NCI-H2196 (cell line): ENCODE data around the gene FNDC5.

Experiments used
- DNase-seq: peaks from one replicate; lab custom pipeline; 2025; ENCODE audit not compliant: unreplicated experiment; lab: John Stamatoyannopoulos, UW

The FNDC5 gene

GRCh38 chr1:32884726-32885125 is 14.0 kb upstream of the FNDC5 start:
- no peak for DNase-seq

- DNase-seq = no peak
Observed at GRCh38 chr1:32884032-32884372, 13.3 kb upstream of the FNDC5 start.

GRCh38 chr1:32883338-32884031 is 12.8 kb upstream of the FNDC5 start:
- DNase-seq = no peak

GRCh38 chr1:32881871-32882850 is 11.4 kb upstream of the FNDC5 start:
- DNase-seq = peak; percentile 16

- no peak for DNase-seq
Observed at GRCh38 chr1:32881291-32881690, 10.6 kb upstream of the FNDC5 start.

GRCh38 chr1:32878637-32879041 is 7.9 kb upstream of the FNDC5 start:
- no peak for DNase-seq

- peak; percentile 28 for DNase-seq
Observed at GRCh38 chr1:32878183-32878582, 7.5 kb upstream of the FNDC5 start.

GRCh38 chr1:32877211-32878110 is 6.7 kb upstream of the FNDC5 start:
- DNase-seq = no peak

- DNase-seq = peak; percentile 69
Observed at GRCh38 chr1:32876341-32877210, 5.9 kb upstream of the FNDC5 start.

- no peak for DNase-seq
Observed at GRCh38 chr1:32874860-32875752, 4.4 kb upstream of the FNDC5 start.

GRCh38 chr1:32873484-32873883 is 2.8 kb upstream of the FNDC5 start:
- DNase-seq = no peak

- no peak for DNase-seq
Observed at GRCh38 chr1:32872192-32872460, 1.4 kb upstream of the FNDC5 start.

GRCh38 chr1:32871364-32872191 is 866 bp upstream of the FNDC5 start:
- no peak for DNase-seq

GRCh38 chr1:32869923-32870614 is 643 bp downstream of the FNDC5 start:
- DNase-seq = no peak

GRCh38 chr1:32868806-32869455 is 1.8 kb downstream of the FNDC5 start:
- DNase-seq = no peak

GRCh38 chr1:32868085-32868484 is 2.6 kb downstream of the FNDC5 start:
- no peak for DNase-seq

GRCh38 chr1:32867671-32868070 is 3.0 kb downstream of the FNDC5 start:
- DNase-seq = no peak

GRCh38 chr1:32867151-32867550 is 3.6 kb downstream of the FNDC5 start:
- DNase-seq = no peak
